Measurements from ENCODE around the gene PARD3. TPM values are rescaled to one million over a fixed set of nuclear protein-coding genes. Genes with fewer than 3 reads are reported as not detected.

The PARD3 gene
- total RNA-seq, 1 experiment from 2014 or later = 51.8 TPM

DNA sequence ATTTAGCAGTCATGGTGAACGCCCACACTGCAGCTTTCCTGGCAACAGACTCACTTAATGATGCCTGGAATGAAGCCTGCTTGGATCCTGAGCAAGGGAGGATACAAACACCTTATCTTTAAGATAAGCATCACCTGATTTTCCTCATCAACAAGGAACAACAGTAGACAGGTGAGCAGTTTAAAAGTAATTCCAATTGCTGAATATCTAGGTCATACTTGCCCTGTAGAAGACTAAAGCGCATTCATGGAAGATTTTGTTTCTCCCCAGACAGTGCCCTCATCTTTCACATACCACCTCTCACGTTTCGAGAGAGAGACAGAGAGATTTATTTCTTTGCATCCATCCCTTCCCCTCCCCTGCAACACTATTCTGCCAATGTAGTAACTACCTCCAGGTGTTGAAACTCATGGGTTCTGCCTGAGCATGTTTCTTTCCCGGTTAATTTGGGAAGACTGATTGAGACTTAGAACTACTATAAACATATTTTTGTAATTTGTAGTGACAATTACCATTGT, 660.7 kb downstream of the PARD3 start (continued):
- TF ChIP-seq ARID4B (CRISPR knock-in tag; IDR thresholded peaks at IDR 0.05; ENCODE audit: borderline replicate concordance) = no peak
- no peak for TF ChIP-seq JAZF1 (CRISPR knock-in tag; IDR thresholded peaks at IDR 0.05)
- TF ChIP-seq, protein P1, sequence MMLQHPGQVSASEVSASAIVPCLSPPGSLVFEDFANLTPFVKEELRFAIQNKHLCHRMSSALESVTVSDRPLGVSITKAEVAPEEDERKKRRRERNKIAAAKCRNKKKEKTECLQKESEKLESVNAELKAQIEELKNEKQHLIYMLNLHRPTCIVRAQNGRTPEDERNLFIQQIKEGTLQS (CRISPR knock-in tag; conservative IDR thresholded peaks at IDR 0.05) = no peak

GRCh38 chr10:34153663-34154382, 661.3 kb downstream of the PARD3 start:
- Mint-ChIP-seq H3K27ac (no peak overlapping the region; the same call in 1 of the 2 replicates), H3K4me1 (peaks cover 15% of the 10 kb centered on the region), H3K9me3 (no peaks in the 10 kb centered on the region), H3K4me3 (no peak overlapping the region), H3K36me3 (no peaks in the 10 kb centered on the region), H3K27me3 (ENCODE audit: low read depth) (no peaks in the 10 kb centered on the region)
- DNase-seq (ENCODE audit: low spot score) = no peak
- ChIA-PET POLR2A (no interaction called here), CTCF (no interaction called here)
- ATAC-seq = no peak
- TF ChIP-seq, protein P2, sequence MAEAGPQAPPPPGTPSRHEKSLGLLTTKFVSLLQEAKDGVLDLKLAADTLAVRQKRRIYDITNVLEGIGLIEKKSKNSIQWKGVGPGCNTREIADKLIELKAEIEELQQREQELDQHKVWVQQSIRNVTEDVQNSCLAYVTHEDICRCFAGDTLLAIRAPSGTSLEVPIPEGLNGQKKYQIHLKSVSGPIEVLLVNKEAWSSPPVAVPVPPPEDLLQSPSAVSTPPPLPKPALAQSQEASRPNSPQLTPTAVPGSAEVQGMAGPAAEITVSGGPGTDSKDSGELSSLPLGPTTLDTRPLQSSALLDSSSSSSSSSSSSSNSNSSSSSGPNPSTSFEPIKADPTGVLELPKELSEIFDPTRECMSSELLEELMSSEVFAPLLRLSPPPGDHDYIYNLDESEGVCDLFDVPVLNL (CRISPR knock-in tag; IDR thresholded peaks at IDR 0.05; ENCODE audit: borderline replicate concordance, low read depth) = no peak
- no peak for TF ChIP-seq FOXJ3 (CRISPR knock-in tag; IDR thresholded peaks at IDR 0.05; ENCODE audit: borderline replicate concordance)

DNA sequence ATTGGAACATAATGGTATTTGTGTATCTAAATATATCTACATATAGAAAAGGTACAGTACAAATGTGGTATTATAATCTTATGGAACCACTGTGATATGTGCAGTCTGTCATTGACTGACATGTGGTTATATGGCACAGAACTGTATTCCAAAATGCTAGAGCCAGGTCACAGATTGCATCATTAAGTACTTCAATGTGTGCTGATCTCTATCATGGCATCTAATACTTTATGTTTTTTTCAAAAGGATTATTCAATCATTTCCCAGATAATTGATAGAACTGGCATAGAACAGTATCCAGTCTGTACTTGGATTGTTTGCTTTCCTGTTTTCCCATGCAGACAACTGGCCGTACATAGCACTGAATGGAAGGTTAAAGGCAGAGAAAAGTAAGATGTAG, 662.7 kb downstream of the PARD3 start:
- DNase-seq (ENCODE audit: low spot score) (no peak), ATAC-seq (no peak)
- Mint-ChIP-seq H3K36me3 (no peaks in the 10 kb centered on the region), H3K9me3 (no peaks in the 10 kb centered on the region), H3K27ac (no peak overlapping the region), H3K4me1 (peaks cover 15% of the 10 kb centered on the region), H3K27me3 (ENCODE audit: low read depth) (no peaks in the 10 kb centered on the region), H3K4me3 (no peak overlapping the region)
- ChIA-PET CTCF (no interaction called here), POLR2A (no interaction called here)
- no peak for TF ChIP-seq CREM (CRISPR knock-in tag; IDR thresholded peaks at IDR 0.05)
- no peak for TF ChIP-seq NFYB (CRISPR knock-in tag; conservative IDR thresholded peaks at IDR 0.05; ENCODE audit: low read depth)
- no peak for TF ChIP-seq PRRX2 (CRISPR knock-in tag; IDR thresholded peaks at IDR 0.05)
- no peak for TF ChIP-seq SOX15 (CRISPR knock-in tag; IDR thresholded peaks at IDR 0.05)
- TF ChIP-seq ZNF232 (CRISPR knock-in tag; IDR thresholded peaks at IDR 0.05) = no peak
- TF ChIP-seq, protein P3, sequence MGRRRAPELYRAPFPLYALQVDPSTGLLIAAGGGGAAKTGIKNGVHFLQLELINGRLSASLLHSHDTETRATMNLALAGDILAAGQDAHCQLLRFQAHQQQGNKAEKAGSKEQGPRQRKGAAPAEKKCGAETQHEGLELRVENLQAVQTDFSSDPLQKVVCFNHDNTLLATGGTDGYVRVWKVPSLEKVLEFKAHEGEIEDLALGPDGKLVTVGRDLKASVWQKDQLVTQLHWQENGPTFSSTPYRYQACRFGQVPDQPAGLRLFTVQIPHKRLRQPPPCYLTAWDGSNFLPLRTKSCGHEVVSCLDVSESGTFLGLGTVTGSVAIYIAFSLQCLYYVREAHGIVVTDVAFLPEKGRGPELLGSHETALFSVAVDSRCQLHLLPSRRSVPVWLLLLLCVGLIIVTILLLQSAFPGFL (CRISPR knock-in tag; IDR thresholded peaks at IDR 0.05; ENCODE audit: borderline replicate concordance) = no peak
- no peak for TF ChIP-seq AFF4 (CRISPR knock-in tag; IDR thresholded peaks at IDR 0.05; ENCODE audit: borderline replicate concordance)
- no peak for TF ChIP-seq ZBTB43 (CRISPR knock-in tag; IDR thresholded peaks at IDR 0.05)
- no peak for TF ChIP-seq RORB (CRISPR knock-in tag; IDR thresholded peaks at IDR 0.05)
- TF ChIP-seq, protein P4, sequence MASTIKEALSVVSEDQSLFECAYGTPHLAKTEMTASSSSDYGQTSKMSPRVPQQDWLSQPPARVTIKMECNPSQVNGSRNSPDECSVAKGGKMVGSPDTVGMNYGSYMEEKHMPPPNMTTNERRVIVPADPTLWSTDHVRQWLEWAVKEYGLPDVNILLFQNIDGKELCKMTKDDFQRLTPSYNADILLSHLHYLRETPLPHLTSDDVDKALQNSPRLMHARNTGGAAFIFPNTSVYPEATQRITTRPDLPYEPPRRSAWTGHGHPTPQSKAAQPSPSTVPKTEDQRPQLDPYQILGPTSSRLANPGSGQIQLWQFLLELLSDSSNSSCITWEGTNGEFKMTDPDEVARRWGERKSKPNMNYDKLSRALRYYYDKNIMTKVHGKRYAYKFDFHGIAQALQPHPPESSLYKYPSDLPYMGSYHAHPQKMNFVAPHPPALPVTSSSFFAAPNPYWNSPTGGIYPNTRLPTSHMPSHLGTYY (CRISPR knock-in tag; IDR thresholded peaks at IDR 0.05) = no peak
- no peak for TF ChIP-seq ATF6 (CRISPR knock-in tag; IDR thresholded peaks at IDR 0.05)
